GM21515 (cell line): ENCODE data around the gene GRAMD1B.

ENCODE experiments used
- ATAC-seq: cut with Tn5 transposase; IDR thresholded peaks from one replicate; pipeline ENCODE4 v1.9.1; 2021; ENCODE audit not compliant: unreplicated experiment

GRAMD1B gene

DNA sequence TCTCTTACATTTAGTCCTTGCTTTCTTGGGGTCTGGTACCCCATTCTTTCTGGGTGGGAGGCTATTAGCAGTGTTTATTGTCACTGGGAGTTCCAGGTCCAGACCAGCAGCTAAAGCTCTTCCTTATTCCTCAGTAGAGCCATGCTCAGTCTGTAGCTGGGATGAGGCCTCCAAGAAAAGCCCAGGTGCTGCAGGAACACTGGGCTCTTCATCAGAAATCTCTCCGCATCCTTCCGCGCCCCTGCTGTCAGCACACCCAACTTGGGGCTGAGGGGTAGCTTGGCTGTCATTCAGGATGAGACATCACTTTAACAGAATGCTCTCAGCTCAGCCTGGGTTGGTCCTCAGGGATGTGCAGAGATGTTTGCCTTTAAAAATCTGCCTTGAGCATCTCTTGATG, 97.5 kb downstream of the GRAMD1B start:
- no peak for ATAC-seq

DNA sequence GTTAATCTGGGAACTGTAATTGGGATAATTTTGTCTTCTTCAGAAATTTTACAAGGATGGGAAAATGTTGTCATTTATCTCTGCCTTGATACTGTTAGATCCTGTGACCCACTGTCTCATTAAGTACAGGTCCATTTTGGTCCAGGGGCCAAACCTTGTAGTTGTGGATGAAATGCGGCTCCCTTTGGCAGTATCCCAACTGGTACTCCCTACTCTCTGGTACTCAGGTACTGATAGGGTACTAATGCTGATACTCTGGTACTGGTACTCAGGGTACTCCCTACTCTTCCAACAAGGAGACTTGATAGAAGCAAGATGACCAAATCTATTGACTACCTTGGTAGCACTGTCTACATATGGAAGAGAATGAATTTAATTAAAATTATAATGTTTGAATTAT, 97.9 kb downstream of the GRAMD1B start:
- ATAC-seq: no peak

DNA sequence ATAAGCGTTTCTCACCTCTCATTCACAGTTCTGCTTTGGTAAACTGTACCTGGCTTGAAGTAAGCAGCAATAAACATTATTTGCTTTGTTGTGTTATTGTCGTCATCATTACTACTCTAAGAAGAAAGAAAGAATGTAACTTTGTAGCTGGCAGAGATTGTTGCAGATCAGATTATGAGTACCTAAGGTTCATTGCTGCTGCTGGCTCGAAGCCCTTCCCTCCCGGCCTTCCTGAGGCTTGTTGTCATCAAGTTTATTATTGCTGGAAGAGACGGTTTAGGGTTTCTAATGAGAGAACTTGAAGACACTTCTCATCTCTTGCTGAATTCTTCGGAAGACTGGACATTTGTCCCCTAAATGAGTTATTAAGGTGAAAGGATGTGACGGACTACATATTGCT, 101.3 kb downstream of the GRAMD1B start:
- no peak for ATAC-seq

DNA sequence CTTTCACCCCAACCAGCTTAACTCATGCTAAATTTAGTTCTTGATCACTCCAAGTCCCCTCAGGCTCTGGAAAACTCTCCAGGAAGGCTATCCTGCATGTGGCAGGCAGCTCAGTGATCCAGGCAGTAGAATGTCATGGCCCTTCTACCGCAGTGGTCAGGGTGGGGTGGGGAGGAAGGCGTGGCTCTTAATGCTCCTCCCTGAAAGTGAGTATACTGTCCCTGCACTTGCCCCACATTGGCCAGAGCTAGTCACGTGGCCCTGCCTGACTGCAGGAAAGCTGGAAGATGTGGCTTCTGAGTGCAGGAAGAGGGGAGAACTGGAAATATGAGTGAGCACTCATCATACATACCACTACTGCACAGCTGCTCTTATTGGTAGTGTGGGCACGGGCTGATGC, 102.1 kb downstream of the GRAMD1B start:
- ATAC-seq: no peak

DNA sequence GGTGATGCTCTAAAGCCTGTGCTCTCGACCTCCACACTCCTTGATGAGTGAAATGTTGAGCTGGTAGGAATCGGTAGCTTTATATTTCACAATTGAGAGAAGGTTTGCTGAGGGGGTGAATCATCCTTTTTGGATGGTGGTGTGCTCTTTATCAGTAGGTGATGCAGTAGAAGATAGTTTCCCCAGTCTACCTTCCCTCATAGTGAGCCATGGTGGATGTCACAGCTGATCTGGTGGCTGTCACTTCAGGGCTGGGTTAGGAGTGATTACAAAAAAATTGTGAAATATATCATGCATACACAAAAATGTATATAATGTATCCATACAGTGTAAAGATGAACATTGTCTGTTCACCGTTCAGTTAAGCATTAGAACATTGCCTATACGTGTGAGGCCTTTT, 105.3 kb downstream of the GRAMD1B start:
- no peak for ATAC-seq

DNA sequence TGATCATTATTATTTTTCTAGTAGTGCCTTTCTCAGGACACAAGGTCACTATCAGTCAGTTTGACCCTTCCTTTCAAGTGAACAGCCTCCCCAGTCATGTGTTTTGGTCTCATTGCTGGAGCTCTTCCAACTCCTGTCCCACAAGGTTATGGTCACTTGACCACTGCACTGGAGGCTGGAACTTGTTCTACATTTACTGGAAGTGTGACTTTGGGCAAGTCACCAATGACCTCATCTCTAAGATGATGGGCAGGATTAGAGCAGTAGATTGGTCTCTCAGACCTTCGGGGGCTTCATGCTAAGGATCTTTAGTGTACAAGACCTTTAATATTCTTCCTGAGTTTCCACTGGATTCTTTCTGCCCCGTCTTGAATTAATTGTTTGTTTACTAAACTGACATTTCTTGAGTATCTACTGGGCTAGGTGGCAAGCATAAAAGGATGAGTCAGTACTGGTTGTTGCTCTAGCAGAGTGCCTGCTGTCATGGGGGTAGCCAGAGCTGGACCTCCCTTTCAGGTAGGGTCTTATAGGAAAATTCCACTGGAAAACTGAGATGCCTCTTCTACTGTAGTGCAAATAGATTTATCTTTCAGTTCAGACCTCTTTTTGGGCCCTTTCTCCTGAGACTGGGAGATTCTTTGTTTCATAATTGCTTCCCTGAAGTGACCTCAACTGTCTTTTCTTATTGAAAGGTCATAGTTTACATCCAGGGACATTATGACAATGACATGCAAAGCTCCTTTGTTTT, 106.8 kb downstream of the GRAMD1B start:
- ATAC-seq: no peak

DNA sequence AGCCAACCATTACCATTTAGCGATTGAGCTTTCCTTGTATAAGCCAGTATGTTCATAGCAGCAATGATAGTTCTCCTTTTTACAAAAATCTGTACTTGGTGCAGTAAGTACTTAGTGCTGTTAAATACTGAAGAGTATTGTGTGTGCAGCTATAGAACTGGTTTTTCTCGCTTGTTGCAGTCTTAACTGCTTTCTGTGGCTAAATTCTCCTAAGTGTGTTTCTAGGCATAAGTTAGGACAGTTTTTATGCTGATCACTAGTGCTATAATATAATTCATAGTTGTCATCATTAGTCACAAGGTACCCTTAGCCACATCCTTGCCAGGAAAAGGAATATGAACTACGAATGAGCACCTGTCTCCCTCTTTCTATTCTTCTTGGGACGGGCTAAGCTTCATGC, 107.7 kb downstream of the GRAMD1B start:
- ATAC-seq: no peak

DNA sequence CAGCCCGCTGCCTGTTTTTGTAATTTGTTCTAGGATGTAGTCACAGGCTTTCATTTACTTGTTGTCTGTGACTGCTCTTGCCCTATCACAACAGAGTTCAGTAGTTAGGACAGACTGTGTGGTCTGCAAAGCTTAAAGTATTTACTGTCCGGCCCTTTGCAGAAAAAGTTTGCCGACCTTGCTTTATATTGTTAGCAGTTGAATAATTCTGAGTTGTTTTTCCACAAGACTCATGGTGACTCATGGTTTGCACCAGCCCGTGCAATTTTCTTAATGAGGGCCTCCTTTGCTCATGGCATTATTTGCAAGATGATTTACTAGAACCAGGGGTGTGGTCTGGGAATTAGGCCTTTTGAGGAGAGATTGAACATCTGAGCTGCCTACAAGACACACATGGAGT, 113.7 kb downstream of the GRAMD1B start:
- ATAC-seq: no peak

DNA sequence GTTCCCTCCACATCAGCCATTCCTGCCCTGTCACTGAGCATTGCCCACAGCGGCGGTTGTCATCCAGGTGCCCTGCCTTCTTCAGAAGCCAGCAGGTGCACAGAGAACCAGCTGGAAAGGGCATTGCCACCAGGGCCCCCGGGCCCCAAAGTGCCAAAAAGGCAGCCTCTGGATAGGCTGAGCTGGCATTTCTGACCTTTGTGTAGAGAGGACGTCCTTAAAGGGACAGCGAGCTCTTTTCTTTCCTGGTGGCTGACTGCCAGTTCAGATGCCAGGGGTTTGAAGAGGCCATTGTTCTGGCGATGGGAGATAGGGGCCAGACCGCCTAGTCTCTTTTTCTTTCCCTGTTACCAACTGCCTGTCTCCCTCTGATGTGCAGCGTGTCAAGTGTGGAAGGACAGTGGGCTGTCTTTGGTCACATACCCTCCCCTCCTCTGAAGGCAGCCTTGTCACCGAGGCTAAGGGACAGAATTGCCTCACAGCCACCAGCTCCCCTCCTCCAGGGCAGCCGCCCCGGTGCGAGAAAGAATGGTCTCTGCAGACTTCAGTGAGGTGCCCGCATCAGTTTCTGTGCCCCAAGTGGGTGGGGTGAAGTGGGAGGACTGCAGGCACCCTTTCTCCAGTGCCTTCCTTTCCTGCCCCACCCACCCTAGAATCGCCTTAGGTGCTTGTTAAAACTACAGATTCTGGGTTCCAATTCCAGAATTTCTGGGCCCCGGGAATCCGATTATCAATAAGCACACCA, 114.7 kb downstream of the GRAMD1B start:
- no peak for ATAC-seq

DNA sequence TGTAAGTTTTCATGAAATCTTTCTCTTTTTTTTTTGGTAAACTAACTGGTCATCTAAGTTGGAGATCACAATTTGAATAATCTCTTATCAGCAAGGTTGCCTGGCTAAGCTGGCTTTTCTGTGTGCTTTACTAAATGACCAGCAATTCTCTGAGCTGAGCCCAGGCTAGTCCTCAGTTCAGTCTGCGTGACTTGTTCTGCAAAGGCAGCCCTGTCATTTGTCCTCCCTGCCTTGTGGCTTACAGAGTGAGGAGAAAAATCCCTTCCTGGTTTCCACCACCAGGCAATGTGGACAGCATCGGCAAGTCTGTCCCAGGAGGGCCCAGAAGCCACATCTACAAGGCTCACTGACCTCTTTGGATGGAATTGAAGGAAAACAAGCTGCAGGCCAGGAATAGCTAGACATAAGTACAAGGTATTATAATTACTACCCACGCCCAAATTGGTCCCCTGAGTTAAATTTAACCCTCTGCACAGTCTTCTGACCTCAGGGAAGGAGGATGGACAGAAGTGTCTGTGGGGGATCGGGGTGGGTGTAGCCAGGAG, 115.7 kb downstream of the GRAMD1B start:
- no peak for ATAC-seq

DNA sequence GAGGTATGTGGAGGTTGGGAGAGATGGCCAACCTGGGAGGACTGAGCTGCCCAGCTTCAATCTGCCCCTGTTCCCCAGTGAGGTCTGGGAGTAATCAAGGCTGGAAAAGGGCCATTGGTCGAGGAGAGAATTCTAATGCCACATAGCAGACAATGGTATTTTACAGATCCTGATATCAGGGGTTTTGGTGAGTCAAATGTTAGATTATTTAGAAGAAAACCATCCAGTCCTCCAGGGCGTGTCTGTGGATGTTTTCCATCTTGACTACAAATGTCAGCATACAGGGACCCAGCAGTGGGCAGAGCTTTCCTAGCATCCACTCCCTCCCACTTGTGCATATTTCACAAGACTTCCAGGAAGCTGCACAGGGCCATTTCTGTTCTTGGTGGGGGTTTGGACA, 116.4 kb downstream of the GRAMD1B start:
- no peak for ATAC-seq

DNA sequence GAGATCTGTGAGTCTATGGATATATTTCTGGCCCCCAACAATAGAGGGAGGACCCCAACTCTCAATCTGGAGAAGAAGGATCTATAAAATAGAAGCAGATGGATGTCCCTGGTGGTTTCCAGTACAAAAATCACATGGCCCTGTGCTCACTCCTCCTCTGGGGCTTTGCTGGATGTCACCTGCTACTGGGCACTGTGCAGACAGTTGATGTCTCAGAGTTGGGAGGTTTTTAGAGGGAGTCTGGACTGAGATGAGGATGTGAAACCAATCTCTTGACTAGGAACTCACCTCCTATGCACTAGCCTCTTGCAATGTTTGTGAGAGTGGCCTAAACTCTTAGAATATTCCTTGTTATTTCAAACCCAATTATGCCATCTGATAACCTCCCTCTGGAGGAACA, 117.1 kb downstream of the GRAMD1B start:
- peak; percentile 96 for ATAC-seq

DNA sequence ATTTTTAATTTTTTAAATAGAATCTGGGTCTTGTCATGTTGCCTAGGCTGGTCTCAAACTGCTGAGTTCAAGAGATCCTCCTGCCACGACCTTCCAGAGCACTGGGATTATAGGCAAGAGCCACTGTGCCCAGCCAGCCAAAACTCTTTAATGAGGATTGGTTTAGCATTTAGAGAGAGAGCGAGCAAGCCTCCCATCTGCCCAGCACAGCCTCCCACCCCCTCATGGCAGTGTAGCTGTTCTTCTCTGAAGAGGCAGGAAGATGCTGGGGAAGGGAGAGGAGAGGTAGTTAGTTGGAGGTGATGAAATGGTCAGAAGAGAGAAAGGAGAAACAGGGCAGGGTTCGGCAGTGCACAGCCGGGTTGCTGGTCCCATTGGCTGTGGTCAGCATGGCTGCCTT, 118.7 kb downstream of the GRAMD1B start:
- ATAC-seq: no peak

DNA sequence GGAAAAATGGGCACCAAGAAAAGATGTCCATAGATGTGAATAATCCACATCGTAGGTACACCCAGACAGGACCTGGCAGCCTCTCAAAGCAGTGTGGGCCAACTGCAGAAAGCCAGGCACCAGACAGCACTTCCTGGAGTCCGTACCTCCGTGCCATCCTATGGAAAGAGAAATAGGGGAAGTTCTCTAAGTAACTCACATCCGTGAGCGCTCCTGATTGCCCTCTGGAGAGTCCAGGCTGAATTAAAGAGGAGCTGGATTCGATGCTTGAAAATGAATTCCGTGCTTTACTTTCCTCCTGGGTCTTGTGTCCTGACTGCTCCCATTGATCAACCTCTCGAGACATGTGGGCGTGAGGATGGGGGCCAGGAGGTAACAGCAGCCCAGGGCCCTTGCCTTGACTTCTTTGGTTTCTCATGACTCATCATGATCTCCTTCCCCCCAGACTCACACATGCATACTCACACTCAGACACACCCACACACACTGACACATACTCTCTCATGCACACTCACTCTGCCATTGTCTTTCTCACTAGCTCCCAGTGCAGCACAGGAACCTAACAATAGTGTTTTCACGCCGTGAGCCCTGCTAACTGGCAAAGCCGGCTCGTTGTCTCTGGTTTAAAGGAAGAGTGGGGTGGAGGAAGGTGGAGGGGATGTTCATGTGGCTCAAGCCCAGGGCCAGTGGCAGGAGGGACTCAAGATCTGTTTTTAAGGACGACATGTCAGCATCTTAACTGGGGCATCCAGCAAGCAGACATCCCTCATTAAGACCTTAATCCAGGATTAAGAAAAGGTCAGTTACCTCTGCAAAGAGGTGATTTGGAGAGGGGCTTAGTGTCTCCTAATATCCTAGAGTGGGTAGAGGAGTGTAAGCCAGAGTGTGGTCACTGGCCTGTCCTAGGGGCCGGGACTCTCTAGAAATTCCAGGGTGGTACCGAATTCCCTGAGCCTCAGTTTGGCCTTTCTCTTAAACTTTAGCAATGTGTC, 120.2 kb downstream of the GRAMD1B start:
- ATAC-seq: no peak

DNA sequence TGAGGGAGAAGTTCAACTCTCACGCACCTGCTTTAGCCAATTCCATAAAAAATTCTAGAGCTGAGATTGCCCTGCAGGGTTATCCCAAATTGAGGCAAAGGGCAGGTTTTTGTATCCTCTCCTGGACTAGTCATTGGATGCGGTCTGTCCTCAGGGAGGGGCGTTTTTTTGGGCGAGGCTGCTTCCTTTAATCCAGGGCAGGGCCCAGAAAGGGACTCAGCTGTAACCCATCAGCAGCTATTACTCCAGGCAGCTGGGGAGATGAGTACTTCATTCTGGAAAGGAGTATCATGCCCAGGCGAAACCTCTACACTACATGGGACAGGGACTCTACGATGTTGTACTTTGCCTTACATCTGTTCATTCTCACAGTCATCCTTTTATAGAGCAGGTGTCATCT, 121.0 kb downstream of the GRAMD1B start:
- no peak for ATAC-seq

DNA sequence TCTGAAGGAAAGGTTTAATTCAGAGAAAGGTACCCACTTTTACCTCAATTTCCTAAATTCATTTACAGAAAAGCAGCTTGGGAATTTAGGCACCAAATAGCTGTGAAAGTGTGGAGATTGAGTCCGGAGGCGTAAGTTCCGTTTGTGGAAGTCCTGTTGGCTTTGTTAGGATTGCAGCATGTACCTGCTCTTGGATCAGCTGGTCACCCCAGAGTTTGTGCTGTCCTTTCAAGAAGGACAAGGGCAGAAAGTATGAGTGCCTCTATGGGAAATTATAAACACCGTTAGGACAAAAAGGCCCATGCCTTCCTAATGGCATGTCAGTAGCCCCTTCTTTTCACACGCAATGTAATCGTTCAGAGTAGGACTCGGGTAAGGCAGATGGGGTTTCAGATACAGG, 126.6 kb downstream of the GRAMD1B start:
- no peak for ATAC-seq

DNA sequence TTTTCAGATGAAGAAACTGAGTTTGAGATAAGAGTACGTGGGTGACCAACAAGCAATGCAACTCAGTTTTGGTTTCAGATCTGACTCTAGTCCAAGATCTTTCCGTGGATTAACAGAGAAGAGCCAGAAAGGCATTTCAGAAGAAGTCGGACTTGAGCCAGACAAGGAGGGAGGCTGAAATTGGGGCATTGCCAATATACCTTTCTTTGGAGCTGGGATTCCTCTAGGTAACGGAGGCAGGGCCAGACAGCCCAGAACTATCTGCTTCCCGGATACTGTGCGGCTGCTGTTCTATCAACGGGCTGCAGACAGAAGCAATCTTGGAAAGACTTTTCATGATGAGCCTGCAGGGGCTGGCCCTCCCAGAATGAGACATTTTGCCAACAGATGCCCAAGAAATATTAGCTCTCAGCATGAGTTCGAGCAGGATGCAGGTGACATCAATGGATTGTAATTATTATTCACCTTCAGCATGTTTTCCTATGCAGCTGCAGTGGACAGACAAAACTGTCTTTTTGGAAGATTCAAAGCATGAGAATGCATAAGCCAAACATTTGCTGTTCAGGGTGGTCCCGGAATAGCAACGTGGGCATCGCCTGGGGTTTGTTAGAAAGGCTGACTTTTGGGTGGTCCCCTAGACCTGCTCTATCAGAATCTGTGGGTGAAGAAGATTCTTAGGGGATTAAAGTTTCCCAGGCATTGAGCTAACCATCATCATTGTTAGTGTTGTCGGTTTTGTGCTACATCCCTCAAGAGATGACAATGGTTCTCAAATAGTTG, 128.7 kb downstream of the GRAMD1B start:
- no peak for ATAC-seq

DNA sequence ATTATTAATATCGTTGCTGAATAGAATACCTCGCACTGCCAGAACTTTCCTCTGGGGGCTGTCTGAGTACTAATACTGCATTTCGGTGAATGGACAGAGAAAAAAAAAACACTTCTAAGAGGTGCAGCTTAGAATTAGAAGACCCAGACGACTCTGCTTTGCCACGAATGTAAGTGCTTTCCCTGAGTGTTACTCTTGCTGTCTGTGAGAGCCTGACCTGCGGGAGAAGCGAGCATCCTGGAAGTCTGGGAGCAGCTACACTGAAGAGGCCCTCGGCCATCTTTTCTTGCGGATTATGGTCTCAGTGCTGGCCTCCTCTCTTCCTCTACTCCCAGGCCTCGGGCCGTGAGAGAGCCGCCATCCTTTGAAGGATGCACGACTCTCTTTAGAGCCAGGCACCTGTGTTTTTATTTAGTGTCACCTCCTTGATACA, 129.5 kb downstream of the GRAMD1B start:
- ATAC-seq: no peak

DNA sequence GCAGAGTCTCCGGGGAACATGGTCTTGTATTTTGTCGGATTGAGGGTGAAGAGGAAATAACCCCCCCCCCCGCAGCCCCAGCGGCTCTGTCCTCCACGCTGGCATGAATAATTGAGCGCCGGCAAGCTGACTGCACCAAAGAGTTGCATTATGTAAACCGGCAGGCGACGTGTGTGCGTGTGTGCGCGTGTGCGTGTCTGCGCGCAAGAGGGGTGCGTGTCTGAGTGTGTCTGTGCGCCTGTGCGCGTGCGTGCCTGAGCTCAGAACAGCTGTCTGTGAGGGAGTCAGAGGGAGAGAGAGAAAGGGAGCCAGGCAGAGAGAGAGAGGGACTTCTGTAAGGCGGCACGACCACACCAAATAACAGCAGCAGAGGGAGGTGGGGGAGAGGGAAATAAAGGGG, 129.9 kb downstream of the GRAMD1B start:
- ATAC-seq: no peak

DNA sequence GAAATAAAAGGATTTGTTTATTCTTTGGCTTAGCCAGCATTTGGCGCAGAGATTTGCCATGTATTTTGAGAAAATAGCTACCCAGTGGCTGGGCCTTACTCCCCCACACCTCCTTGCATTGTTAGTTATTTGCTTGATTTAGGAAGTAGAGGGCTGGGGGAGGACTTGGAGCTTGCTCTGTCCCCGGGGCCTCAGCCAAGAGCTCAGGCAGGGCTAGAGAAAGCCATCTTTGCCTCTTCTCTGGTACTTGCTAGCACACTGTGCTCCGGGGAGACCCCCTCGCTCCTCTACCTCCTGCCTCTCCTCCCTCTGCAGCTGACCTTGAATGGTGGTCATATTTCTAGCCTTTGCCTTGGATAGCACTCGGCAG, 131.3 kb downstream of the GRAMD1B start:
- ATAC-seq: no peak
